Left lung (tissue), 10 donors: ENCODE results near the gene TROAP. TPM values are rescaled to one million over a fixed set of nuclear protein-coding genes. Genes with fewer than 3 reads are reported as not detected.

Experiments
- ATAC-seq: fragments of 200-7000 bp; cut with Tn5 transposase; one replicate; pipeline ENCODE4 v1.9.1; 2020; ENCODE audit warnings: moderate library complexity
- DNase-seq, 4 donors: peaks; one replicate each; pipeline ENCODE4 v3.0.0-alpha.2; 2013 to 2020
- H3K27ac ChIP-seq, 2 donors: fragments of 200-600 bp; sonication (generic) in 1 of 2; one replicate each; pipeline versions ENCODE4 v1.5.0 to v1.8.0; 2020 to 2021
- H3K27me3 ChIP-seq, 2 donors: fragments of 200-600 bp; sonication (generic) in 1 of 2; one replicate each; pipeline versions ENCODE4 v1.5.0 to v1.8.0; 2020 to 2021
- H3K36me3 ChIP-seq, 2 donors: fragments of 200-600 bp; sonication (generic) in 1 of 2; one replicate each; pipeline versions ENCODE4 v1.5.0 to v1.8.0; 2020 to 2021
- H3K4me1 ChIP-seq, 2 donors: fragments of 200-600 bp; one replicate each; pipeline ENCODE4 v1.8.0; 2021
- H3K4me3 ChIP-seq, 2 donors: fragments of 200-600 bp; sonication (generic) in 1 of 2; one replicate each; pipeline versions ENCODE4 v1.5.0 to v1.8.0; 2020 to 2021; ENCODE audit warnings: mild to moderate bottlenecking in 1 of 2
- H3K9me3 ChIP-seq, 2 donors: fragments of 200-600 bp; sonication (generic) in 1 of 2; one replicate each; pipeline versions ENCODE4 v1.5.0 to v1.8.0; 2020 to 2021
- intact Hi-C, 2 donors: fragments of 100-400 bp; cut with DNase I; formaldehyde crosslinking; loops; one replicate each; pipeline versions ENCODE4 v1.11.2 to v1.14.2; 2022
- polyA plus RNA-seq, 6 donors: library from polyadenylated mRNA; unstranded; fragments of 120-200 nt; gene quantifications; one replicate each; pipeline ENCODE4 v1.2.1, GENCODE V29; 2013; ENCODE audit not compliant: insufficient read length in 6 of 6
- total RNA-seq, 2 donors: library from RNA; stranded (reverse); fragmentation: NEBNext Ultra II Directional; extraction: Animal tissue kit (Norgen Biotek cat#: 25700); gene quantifications; one replicate each; pipeline ENCODE4 v1.2.1, GENCODE V29; 2021
- TF ChIP-seq, protein P1 (sequence below), 2 donors: fragments of 200-600 bp; sonication (generic) in 1 of 2; IDR thresholded peaks; one replicate each; pipeline versions ENCODE4 v1.5.0 to v1.8.0; 2021; ENCODE audit warnings: antibody characterized with exemption in 2 of 2
- donor health status: DM: no; HTN: yes; CAD: no.
- donor health status: DM: no; HTN: no; CAD: no.

TROAP gene
- total and polyA plus RNA-seq, 8 donors: 2.4 to 43.2 (median 28.3) TPM

DNA sequence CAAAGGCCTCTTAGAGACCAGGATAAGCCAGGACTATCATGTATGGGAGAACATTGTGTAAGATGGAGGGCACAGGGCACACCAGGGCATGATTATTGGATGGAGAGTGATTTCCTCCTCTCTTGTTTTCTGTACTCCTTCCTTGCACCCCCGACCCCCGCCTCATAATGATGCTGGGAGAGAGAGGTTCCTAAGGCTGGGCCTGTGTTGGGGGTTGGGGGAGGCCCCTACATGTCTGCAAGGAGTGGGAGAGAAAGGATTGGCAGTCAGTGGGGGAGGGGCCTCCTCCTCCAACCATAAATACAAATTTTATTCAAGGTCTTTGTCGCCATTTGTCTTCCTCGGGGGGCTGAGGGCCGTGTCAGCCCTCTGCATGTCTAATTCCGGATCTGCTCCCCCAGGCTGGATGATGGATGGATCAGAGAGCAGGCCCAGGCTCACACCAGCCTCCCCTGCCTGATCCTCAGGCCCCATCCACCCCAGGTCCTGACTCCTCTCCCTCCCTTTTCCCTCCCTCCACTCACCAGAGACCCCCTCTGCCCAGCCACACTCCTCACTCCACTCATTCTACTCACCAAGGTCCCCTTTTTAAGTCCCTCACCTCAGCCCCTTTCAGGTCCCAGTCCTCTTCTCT lies 15.9 kb downstream of the TROAP start:
- DNase-seq (no peak), ATAC-seq (no peak)
- H3K4me3 ChIP-seq: no peak overlapping the region
- no peaks in the 10 kb centered on the region for H3K9me3 ChIP-seq
- peaks cover 14 to 34% of the 10 kb centered on the region in 2 donors for H3K4me1 ChIP-seq
- peaks cover 57 to 98% of the 10 kb centered on the region in 2 donors for H3K27me3 ChIP-seq
- intact Hi-C loops: no loop called here
- TF ChIP-seq, protein P1, sequence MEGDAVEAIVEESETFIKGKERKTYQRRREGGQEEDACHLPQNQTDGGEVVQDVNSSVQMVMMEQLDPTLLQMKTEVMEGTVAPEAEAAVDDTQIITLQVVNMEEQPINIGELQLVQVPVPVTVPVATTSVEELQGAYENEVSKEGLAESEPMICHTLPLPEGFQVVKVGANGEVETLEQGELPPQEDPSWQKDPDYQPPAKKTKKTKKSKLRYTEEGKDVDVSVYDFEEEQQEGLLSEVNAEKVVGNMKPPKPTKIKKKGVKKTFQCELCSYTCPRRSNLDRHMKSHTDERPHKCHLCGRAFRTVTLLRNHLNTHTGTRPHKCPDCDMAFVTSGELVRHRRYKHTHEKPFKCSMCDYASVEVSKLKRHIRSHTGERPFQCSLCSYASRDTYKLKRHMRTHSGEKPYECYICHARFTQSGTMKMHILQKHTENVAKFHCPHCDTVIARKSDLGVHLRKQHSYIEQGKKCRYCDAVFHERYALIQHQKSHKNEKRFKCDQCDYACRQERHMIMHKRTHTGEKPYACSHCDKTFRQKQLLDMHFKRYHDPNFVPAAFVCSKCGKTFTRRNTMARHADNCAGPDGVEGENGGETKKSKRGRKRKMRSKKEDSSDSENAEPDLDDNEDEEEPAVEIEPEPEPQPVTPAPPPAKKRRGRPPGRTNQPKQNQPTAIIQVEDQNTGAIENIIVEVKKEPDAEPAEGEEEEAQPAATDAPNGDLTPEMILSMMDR (IDR thresholded peaks at IDR 0.05): no peak
- no peaks in the 10 kb centered on the region for H3K36me3 ChIP-seq
- no peak overlapping the region for H3K27ac ChIP-seq

DNA sequence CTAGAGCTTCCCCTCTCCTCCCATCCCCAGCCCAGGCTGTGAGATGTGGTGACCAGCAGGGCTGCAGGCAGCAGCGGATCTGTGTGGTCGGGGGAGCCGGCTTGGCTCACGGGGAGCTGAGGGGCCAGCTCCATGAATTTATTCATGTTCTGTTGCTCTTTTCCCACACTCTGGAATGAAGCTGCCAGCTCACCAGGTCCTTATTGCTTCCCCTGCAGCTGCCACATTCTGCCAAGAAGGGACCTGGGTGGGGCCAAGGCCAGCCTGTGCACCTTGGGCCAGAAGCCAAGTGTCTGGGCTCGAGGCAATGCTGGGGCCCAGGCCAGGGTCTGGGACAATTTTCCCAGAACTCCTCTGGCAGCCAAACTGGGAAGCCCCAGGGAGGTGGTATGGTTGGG lies 16.4 kb downstream of the TROAP start:
- Histone ChIP-seq H3K27me3 (peaks cover 57 to 98% of the 10 kb centered on the region in 2 donors), H3K27ac (no peak overlapping the region), H3K4me1 (peaks cover 14 to 34% of the 10 kb centered on the region in 2 donors), H3K36me3 (no peaks in the 10 kb centered on the region), H3K4me3 (no peak overlapping the region), H3K9me3 (no peaks in the 10 kb centered on the region)
- intact Hi-C loops: no loop called here
- no peak for ATAC-seq
- DNase-seq: no peak
- TF ChIP-seq, protein P1 (IDR thresholded peaks at IDR 0.05): no peak

DNA sequence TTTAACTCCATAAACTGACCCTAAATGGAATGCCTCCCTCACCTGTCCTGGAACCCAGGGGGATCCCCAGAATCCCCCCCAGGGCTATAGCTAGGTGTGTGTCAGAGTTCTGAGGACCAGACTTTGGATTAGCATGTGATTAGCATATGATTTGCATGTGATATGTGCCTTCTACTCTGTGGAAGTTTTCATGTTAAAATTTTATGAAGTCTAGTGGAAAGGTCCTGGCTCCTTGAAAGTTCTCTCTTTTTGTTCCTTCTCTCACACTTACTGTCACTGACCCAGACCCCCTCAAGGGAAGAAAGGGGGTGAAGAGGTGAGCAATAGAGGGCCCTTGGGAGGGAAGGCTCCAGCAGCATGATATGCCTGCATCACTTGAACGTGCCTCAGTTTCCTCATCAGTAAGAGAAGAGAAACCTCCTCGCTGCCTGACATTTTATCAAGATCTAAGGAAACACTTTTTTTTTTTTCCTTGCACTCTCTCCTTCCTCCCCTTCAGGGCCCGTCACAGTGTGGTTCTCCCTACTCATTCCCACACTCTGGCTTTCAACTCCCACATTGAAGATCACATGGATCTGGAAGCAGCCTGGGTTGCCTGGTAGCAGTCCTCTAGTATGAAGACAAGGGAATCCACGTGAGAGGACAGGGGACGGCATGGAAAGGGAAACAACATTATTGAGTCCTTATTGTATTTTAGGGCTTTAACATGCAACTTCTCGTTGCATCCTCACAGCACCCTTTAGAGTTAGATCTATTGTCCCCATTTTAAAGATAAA lies 17.2 kb downstream of the TROAP start:
- intact Hi-C loops: loop anchor here in 1 of 2 donors (10.0 kb wide), 1 partner anchor 55 kb away; no protein-coding TSS in a partner anchor
- no peaks in the 10 kb centered on the region for H3K9me3 ChIP-seq
- H3K27me3 ChIP-seq: peaks cover 57 to 98% of the 10 kb centered on the region in 2 donors
- TF ChIP-seq, protein P1 (IDR thresholded peaks at IDR 0.05): no peak
- DNase-seq (no peak), ATAC-seq (no peak)
- no peak overlapping the region for H3K27ac ChIP-seq
- H3K36me3 ChIP-seq: no peaks in the 10 kb centered on the region
- peaks cover 14 to 40% of the 10 kb centered on the region in 2 donors for H3K4me1 ChIP-seq
- no peak overlapping the region for H3K4me3 ChIP-seq

DNA sequence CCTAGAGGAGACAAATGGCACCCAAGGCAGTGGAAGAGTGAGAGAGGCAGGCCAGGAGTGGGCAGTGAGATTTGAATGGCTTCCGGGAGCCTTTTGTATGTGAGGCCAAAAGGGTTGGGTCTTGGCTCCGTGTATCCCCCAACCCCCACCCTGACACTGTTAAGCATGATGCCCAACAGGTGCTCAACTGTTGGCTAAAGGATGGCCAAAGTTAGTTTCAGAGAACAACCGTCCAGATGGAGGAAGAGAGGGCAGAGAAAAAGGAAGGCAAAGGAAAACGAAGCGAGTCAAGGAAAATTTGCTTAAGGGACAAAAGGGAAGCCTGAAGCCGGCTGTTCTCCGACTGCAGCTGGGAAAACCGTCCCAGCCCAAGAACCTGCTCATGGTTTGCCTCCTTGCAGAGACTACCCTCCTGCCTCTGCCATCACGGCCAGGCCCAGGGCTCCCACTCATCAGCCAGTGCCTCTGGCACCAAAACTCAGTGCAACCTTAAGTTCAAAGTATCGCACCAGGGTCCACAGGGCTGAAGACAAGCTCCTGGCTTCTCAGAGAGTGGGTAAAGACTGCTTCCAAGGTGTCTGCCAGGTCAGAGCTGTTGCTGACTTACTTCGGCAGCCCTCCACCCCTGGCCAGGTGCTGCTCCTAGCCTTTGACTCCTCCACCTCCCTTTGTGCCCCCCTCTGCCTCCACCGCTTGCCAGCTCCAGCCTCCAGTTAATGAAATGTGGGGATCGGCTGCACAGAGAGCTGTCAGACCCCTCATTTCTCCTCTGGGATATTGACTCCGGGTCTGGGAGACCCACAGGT lies 18.1 kb downstream of the TROAP start:
- TF ChIP-seq, protein P1 (IDR thresholded peaks at IDR 0.05): no peak
- Histone ChIP-seq H3K36me3 (no peaks in the 10 kb centered on the region), H3K27ac (no peak overlapping the region), H3K27me3 (peaks cover 57 to 98% of the 10 kb centered on the region in 2 donors), H3K4me3 (no peak overlapping the region), H3K4me1 (peaks cover 23 to 47% of the 10 kb centered on the region in 2 donors), H3K9me3 (no peaks in the 10 kb centered on the region)
- intact Hi-C loops: loop anchor here in 1 of 2 donors (10.0 kb wide), 1 partner anchor 56 kb away; no protein-coding TSS in a partner anchor
- ATAC-seq (no peak), DNase-seq (no peak)
